SIG-M5 (cell line): ENCODE measurements around the gene CHST4.
"Not testable (repeated sequence)": the region's sequence is repeated elsewhere in the genome, so short reads cannot be mapped to it uniquely, and the experiment has no call there.

Experiments used
- DNase-seq: peaks from one replicate; lab custom pipeline; 2025; lab: John Stamatoyannopoulos, UW

The CHST4 gene

DNA sequence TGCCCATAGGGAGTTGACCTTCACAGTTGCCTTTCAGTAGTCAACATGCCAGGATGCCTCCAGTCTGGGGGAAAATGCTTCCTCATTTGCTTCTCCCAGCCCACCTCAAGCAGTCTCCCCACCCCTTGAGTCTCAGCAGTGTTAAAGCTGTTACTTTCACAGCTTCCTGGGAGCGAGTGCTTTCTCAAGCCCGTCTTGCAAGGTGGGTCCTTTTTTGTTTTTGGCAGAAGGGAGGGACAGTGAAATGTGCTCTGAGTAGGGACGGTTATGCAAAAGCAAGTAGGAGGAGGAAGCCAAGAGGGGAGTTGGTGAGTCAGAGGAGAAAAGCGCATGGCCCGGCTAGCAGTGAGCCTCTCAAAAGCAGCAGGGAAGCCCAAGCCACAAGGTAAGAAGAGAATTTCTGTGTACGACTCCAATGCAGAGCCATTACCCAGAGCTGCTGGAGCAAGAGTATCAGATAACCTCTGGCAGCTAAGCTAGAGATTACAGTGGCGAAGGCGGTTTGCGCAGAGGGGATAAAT is at the start of gene CHST4:
Gene CHST4, plus strand, starts transcription at position 316 of the 521 bp plus-strand sequence. CDS start 10,252 bp downstream, outside the sequence.
- DNase-seq: peak; percentile 34

DNA sequence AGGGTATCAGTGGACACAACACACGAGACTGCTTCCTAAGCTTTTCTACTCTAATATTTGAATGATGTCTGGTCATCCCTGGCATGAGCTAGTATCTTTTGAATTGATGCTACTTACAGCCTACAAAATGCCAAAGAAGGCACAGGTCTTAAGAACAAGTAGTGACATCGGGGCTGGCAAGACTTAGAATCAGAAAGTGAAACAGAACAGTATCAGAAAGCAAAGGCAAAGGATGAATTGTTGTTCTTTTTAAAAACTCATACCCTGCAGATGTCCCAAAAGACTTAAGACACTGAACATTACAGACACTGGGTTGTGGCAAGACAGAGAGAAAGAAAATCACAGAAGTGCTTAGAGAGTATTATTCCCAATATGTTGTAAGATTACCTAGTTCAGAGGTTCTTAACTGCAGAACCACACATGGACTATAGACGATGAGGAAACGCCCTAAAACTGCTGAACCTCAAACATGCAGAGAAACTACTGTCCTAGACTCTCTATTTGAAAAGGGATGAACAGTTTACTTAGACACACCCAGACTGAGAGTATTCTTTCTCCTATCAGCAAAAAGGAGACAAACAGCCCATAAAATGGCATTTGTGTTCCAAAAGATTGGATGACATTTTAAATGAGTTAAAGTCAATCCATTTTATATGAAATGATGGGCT is 49.6 kb upstream of the CHST4 start:
- DNase-seq: no peak

GRCh38 chr16:71479420-71479819 is 46.8 kb upstream of the CHST4 start:
- DNase-seq: no peak

- DNase-seq: no peak
Observed at GRCh38 chr16:71480956-71481355, 45.3 kb upstream of the CHST4 start.

DNA sequence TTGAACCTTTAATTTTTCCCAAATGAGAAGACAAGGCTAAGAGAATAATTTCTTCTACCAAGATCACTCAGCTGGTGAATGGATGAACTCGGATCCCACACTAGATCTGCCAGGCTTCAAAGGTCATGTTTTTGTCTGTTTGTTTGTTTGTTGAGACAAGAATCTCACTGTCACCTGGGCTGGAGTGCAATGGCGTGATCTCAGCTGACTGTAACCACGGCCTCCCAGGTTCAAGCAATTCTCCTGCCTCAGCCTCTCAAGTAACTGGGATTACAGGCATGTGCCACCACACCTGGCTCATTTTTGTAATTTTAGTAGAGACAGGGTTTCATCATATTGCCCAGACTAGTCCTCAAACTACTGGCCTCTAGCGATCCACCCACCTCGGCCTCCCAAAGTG is 43.7 kb upstream of the CHST4 start:
- DNase-seq: no peak

GRCh38 chr16:71484006-71484893 is 42.0 kb upstream of the CHST4 start:
- DNase-seq: peak; percentile 23

GRCh38 chr16:71489122-71489521 is 37.1 kb upstream of the CHST4 start, which contains the start of gene ZNF19:
Gene ZNF19, minus strand, starts transcription at chr16:71489324. Its CDS starts 7,210 bp downstream, at chr16:71482114.
- DNase-seq: no peak

GRCh38 chr16:71490361-71490760 is 35.9 kb upstream of the CHST4 start:
- no peak for DNase-seq

DNA sequence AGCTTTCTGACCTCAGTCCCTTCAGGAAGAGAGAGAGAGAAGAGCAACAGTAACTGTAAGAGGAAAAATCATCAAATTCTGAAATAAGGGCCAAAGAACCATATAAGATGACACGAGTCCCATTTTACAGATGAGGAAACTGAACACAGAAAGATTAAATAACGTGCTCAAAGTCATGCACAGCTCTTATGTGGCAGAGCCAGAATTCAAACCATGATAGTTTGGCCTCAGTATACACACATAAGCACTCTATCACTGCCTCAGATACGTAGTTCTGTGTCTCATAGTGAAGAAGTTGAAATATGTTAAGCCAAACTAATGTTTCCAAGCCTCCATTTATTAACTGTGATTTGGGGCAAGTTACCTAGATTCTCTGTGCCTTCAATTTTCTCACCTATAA is 35.2 kb upstream of the CHST4 start:
- DNase-seq: no peak

- no peak for DNase-seq
Observed at GRCh38 chr16:71492786-71493185, 33.4 kb upstream of the CHST4 start.

- no peak for DNase-seq
Observed at GRCh38 chr16:71493213-71493612, 33.0 kb upstream of the CHST4 start.

GRCh38 chr16:71498031-71498430 is 28.2 kb upstream of the CHST4 start:
- no peak for DNase-seq

- DNase-seq: no peak
Observed at GRCh38 chr16:71499775-71500364, 26.4 kb upstream of the CHST4 start.

DNA sequence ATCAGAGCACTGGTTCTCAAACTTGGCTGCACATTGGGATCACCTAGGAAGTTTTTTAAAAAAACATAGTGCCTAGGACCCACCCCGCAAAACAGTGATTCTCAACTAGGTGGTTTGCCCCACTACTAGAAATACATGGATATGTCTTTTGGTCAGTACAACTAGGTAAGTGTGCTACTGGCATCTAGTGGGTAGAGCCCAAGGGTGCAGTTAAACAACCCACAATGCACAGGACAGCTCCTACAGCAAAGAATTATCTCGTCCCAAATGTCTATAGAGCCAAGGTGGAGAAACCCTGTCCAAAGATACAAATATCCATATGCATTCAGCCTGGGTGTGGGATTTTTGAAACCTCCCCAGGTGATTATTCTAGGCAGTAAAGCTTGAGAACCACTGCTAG is 25.3 kb upstream of the CHST4 start:
- DNase-seq: no peak

DNA sequence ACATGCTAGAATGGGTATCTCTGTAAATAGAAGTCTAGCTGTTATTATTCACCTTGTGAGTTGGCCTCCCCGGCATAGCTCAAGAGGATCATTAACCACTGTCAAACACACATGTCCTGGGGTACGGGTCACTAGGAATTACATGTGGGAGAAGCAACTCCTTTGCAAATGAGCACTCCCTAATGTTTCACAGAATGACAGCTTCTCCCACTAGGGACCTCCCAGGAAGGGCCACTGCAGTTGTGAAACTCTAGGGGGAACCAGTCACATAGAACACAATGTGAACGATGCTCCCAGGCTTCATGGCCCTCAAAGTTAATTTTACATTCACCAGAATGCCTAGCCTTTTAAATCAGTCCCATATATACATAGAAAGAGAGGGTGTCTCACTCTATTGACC is 24.7 kb upstream of the CHST4 start:
- no peak for DNase-seq

DNA sequence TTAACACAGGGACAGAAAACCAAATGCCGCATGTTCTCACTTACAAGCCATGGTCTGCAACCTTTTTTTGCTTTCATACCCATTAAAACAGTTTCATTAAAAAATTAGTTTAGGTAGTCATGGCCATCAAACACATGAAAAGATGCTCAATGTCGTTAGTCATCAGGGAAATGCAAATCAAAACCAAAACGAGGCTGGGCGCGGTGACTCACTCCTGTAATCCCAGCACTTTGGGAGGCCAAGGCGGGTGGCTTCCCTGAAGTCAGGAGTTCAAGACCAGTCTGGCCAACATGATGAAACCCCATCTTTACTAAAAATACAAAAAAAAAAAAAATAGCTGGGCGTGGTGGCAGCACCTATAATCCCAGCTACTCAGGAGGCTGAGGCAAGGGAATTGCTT is 22.2 kb upstream of the CHST4 start:
- not testable (repeated sequence) for DNase-seq

DNA sequence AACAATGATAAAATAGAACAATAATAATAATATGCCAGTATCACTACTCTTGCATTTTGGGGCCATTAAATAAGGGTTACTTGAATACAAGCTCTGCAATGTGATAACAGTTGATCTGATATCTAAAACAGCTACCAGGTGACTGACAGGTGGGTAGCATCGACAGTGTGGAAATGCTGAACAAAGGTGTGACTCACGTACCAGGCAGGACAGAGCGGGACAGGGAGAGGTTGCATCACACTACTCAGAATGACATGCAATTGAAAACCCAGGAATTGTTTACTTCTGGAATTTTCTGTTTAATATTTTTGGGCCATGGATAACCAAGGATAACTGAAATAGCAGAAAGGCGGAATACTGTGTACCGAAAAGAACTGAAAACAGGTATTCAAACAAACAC is 21.3 kb upstream of the CHST4 start:
- DNase-seq: no peak

GRCh38 chr16:71507061-71507460 is 19.2 kb upstream of the CHST4 start:
- no peak for DNase-seq

DNA sequence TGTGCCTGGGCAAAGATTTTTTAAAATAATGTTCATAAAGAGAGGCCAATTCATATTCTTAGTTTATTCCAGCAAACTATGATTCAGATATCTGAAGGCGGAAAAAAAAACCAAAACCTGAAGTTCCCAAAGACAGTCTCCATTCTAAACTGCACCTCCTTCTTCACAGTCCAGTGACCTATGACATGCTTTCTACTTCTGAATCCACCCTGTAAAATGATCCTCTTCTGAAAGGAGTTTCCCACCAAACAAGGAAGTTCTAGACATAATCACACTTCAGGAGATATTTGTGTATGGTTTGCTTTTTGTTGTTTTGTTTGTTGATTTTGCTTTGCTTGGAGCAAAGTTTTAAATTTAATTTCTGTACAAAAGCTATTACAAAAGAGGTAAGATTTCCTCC is 12.9 kb upstream of the CHST4 start:
- DNase-seq: no peak

- no peak for DNase-seq
Observed at GRCh38 chr16:71514476-71514875, 11.8 kb upstream of the CHST4 start.

DNA sequence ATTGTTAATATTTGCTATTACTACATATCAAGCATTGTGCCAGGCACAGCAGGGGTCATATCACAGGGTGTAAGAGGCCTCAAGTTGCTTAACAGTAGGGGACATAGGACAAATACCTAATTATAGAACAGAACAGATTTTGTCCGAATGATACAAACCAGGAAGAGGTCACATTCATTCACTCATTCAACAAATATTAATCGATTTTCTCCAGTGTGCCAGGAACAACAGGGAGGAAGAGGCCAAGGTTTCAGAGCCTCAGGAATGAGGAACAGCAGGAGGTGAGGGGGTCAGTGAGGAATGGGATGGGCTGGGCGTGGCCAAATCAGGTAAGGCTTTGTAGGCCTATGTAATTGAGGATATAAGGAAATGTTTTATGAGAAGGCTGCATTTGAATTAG is 11.2 kb upstream of the CHST4 start:
- no peak for DNase-seq

DNA sequence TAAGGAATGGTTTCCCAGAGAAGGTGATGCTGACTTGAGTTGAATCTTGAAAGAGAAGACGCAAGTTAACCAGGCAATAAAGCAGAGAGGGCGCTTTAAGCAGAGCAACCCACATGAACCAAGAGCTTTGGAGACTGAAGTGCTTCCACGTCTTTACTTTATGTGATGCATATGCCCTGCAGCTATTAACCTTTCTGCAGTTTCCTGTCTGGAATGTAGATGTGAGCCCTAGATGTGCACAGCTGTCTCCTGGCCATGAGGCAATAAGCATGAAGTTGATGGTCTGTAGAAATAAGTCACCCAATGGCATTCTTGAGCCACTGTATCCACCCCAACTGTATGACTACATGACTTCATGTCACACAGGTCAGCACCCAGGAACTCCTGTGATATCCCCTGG is 5.7 kb upstream of the CHST4 start:
- DNase-seq: no peak
